Endothelial cell of umbilical vein (primary cell): Measurements from ENCODE around the gene NLRC3. TPM values are rescaled to one million over a fixed set of nuclear protein-coding genes. Genes with fewer than 3 reads are reported as not detected.

Source experiments
- BruUV-seq: library from RNA; stranded (reverse); fragments of 400-500 nt; replicated peaks from 2 replicates; lab custom pipeline; 2021; lab: Mats Ljungman, UMichigan
- CTCF ChIA-PET: fragments of 300-600, 350-600 bp; sonication (Branson Sonifier 250); formaldehyde crosslinking; loops from one replicate; lab custom pipeline; 2021; ENCODE audit warnings: antibody characterized with exemption, inconsistent platforms; lab: Charles Lee
- POLR2A ChIA-PET: fragments of 300-600, 350-600 bp; sonication (Branson Sonifier 250); formaldehyde crosslinking; loops from one replicate; lab custom pipeline; 2021; ENCODE audit warnings: antibody characterized with exemption, inconsistent platforms; lab: Charles Lee
- DNase-seq: peaks from one replicate; pipeline ENCODE4 v3.0.0-alpha.2; 2011; ENCODE audit warnings: low read depth, low spot score
- FAIRE-seq: peaks from 2 replicates; lab custom pipeline; 2011; peaks lifted over from hg19 to GRCh38; lab: Jason Lieb, UNC
- H2AFZ ChIP-seq: 2 replicates; pipeline ENCODE4 v1.6.0; 2012; ENCODE audit warnings: low read depth, low read length, control low read depth, inconsistent platforms
- H3K27ac ChIP-seq: 2 replicates; pipeline ENCODE4 v1.5.1; 2011; ENCODE audit warnings: low read depth, mild to moderate bottlenecking, control low read depth, low read length, moderate library complexity; ENCODE audit not compliant: insufficient read depth
- H3K27me3 ChIP-seq, 2 experiments: 2 replicates each; pipeline versions ENCODE4 v1.6.0 to v1.6.1; 2011; ENCODE audit warnings: low read length in 2 of 2, mixed read lengths in 1 of 2; ENCODE audit not compliant: control insufficient read depth in 2 of 2, insufficient read depth in 2 of 2
- H3K36me3 ChIP-seq, 2 experiments: 2 replicates in 1 of 2; 3 replicates in 1 of 2; pipeline ENCODE4 v1.5.1; 2011; ENCODE audit warnings: low read length in 2 of 2, mild to moderate bottlenecking in 1 of 2, moderate library complexity in 1 of 2; ENCODE audit not compliant: control insufficient read depth in 2 of 2, insufficient read depth in 2 of 2; ENCODE audit errors: extremely low read depth in 1 of 2
- H3K4me1 ChIP-seq: 3 replicates; pipeline ENCODE4 v1.5.1; 2011; ENCODE audit warnings: mild to moderate bottlenecking, low read length; ENCODE audit not compliant: control insufficient read depth, insufficient read depth; ENCODE audit errors: extremely low read depth
- H3K4me2 ChIP-seq: 2 replicates; pipeline ENCODE4 v1.6.1; 2011; ENCODE audit warnings: low read length, control low read depth, mixed read lengths; ENCODE audit not compliant: insufficient read depth
- H3K4me3 ChIP-seq, 3 experiments: fragments of 200-600 bp in 1 of 3; sonication (generic), shearing (Covaris generic) in 1 of 3; replicated peaks in 1 of 3; 2 replicates each; pipeline ENCODE4 v1.5.1; 2011 to 2016; ENCODE audit warnings: control low read depth in 3 of 3, low read length in 3 of 3, mild to moderate bottlenecking in 2 of 3, inconsistent platforms in 1 of 3, low read depth in 1 of 3, moderate library complexity in 1 of 3; ENCODE audit not compliant: insufficient read depth in 1 of 3
- H3K79me2 ChIP-seq: 2 replicates; pipeline ENCODE4 v1.6.0; 2012; ENCODE audit warnings: low read length, inconsistent platforms; ENCODE audit not compliant: control insufficient read depth, insufficient read depth
- H3K9ac ChIP-seq: replicated peaks from 2 replicates; pipeline ENCODE3; 2011; ENCODE audit warnings: low read length, control low read depth; ENCODE audit not compliant: insufficient read depth; ENCODE audit errors: extremely low read depth
- H3K9me1 ChIP-seq: replicated peaks from 3 replicates; pipeline ENCODE4 v1.6.0; 2011; ENCODE audit warnings: mild to moderate bottlenecking, low read length; ENCODE audit not compliant: control insufficient read depth, insufficient read depth; ENCODE audit errors: extremely low read depth
- H3K9me3 ChIP-seq: replicated peaks from 2 replicates; pipeline ENCODE4 v1.5.1; 2012; ENCODE audit warnings: low read length, inconsistent platforms; ENCODE audit not compliant: control insufficient read depth, insufficient read depth
- H4K20me1 ChIP-seq: replicated peaks from 2 replicates; pipeline ENCODE3; 2011; ENCODE audit warnings: mild to moderate bottlenecking, low read length; ENCODE audit not compliant: control insufficient read depth, insufficient read depth; ENCODE audit errors: extremely low read depth
- CTCF ChIP-seq, 2 donors: IDR thresholded peaks; 1 replicate in 1 of 2; 2 replicates in 1 of 2; pipeline ENCODE4 v1.5.1; 2011; ENCODE audit warnings: low read length in 2 of 2, mild to moderate bottlenecking in 2 of 2, moderate library complexity in 2 of 2, control low read depth in 1 of 2, inconsistent platforms in 1 of 2, low read depth in 1 of 2; ENCODE audit not compliant: insufficient read depth in 1 of 2; ENCODE audit errors: extremely low read depth in 1 of 2
- EZH2 ChIP-seq: IDR thresholded peaks from 2 replicates; pipeline ENCODE4 v1.6.1; 2012; ENCODE audit warnings: borderline replicate concordance, low read depth, mild to moderate bottlenecking, moderate library complexity, low read length, inconsistent platforms; ENCODE audit not compliant: severe bottlenecking
- FOS ChIP-seq: IDR thresholded peaks from 2 replicates; pipeline ENCODE4 v1.6.1; 2011; ENCODE audit warnings: mild to moderate bottlenecking, low read length, moderate library complexity, borderline replicate concordance; ENCODE audit not compliant: insufficient read depth
- GATA2 ChIP-seq: IDR thresholded peaks from 2 replicates; pipeline ENCODE4 v1.7.0; 2011; ENCODE audit warnings: low read depth, mild to moderate bottlenecking, moderate library complexity, mixed read lengths, low read length; ENCODE audit not compliant: insufficient read length, insufficient read depth
- JUN ChIP-seq: IDR thresholded peaks from 2 replicates; pipeline ENCODE4 v1.6.1; 2011; ENCODE audit warnings: borderline replicate concordance, low read depth; ENCODE audit not compliant: insufficient read length, insufficient read depth
- MAX ChIP-seq: IDR thresholded peaks from 2 replicates; pipeline ENCODE4 v1.6.1; 2011; ENCODE audit not compliant: insufficient read depth, insufficient read length
- MYC ChIP-seq: IDR thresholded peaks from one replicate; pipeline ENCODE4 v1.6.1; 2011; ENCODE audit warnings: mild to moderate bottlenecking, low read depth, low read length
- POLR2A ChIP-seq: IDR thresholded peaks from 2 replicates; pipeline ENCODE4 v1.6.1; 2012; ENCODE audit warnings: low read depth, mild to moderate bottlenecking, control low read depth, low read length
- POLR2AphosphoS5 ChIP-seq: IDR thresholded peaks from 2 replicates; pipeline ENCODE4 v1.6.1; 2012; ENCODE audit warnings: low read depth, mild to moderate bottlenecking, control low read depth, low read length, moderate library complexity; ENCODE audit not compliant: insufficient read depth
- dilution Hi-C: fragments of 300-500 bp; cut with MboI; formaldehyde crosslinking; loops from one replicate; pipeline ENCODE4 v1.15.0; 2019; ENCODE audit warnings: low sequenced_read_pairs; ENCODE audit not compliant: extremely low pct_ligation_motif_present
- intact Hi-C: fragments of 100-400 bp; cut with micrococcal nuclease; formaldehyde crosslinking; loops from one replicate; pipeline ENCODE4 v1.10.0; 2022
- polyA plus RNA-seq, 4 experiments: library from polyadenylated mRNA; depleted of rRNA in 3 of 4; stranded (reverse) in 3 of 4; unstranded in 1 of 4; fragments of >200 nt; gene quantifications; 2 replicates each; pipeline versions ENCODE4 v1.2.1 to v1.2.3, GENCODE V29; 2011 to 2012; ENCODE audit warnings: missing spikeins in 1 of 4
- total RNA-seq: library from RNA; stranded (reverse); gene quantifications from 2 replicates; pipeline ENCODE4 v1.2.3, GENCODE V29; 2021

The NLRC3 gene
- total and polyA plus RNA-seq, 2 donors (not counting 3 experiments of a cell fraction or from before 2014, with no cell fraction given), result 0.84 to 3.4 TPM

- no peak for DNase-seq
- Histone ChIP-seq H3K4me1 (peaks cover 5% of the 10 kb centered on the region), H4K20me1 (no peaks in the 10 kb centered on the region), H3K27ac (no peak overlapping the region), H3K9me3 (no peaks in the 10 kb centered on the region), H3K36me3 (no peaks in the 10 kb centered on the region), H3K27me3 (no peaks in the 10 kb centered on the region), H3K9me1 (no peaks in the 10 kb centered on the region), H3K79me2 (peaks cover 4% of the 10 kb centered on the region), H2AFZ (no peak overlapping the region), H3K9ac (no peak overlapping the region), H3K4me3 (no peak overlapping the region), H3K4me2 (no peak overlapping the region)
- no peak for TF ChIP-seq FOS
- TF ChIP-seq GATA2, result no peak
- TF ChIP-seq POLR2AphosphoS5, result no peak
- TF ChIP-seq MYC, result no peak
- TF ChIP-seq CTCF (IDR thresholded peaks at IDR 0.05; ENCODE audit: extremely low read depth in 1 of 2, insufficient read depth in 1 of 2, low read depth in 1 of 2, low read length in 2 of 2), result no peak
- no peak for TF ChIP-seq POLR2A
- TF ChIP-seq JUN, result no peak
- TF ChIP-seq MAX, result no peak
- TF ChIP-seq EZH2, result no peak
- BruUV-seq, result no TSS peak
- dilution Hi-C loops (no loop called here), intact Hi-C loops (no loop called here)
- no peak for FAIRE-seq
- POLR2A ChIA-PET, result no interaction called here
- CTCF ChIA-PET, result interaction anchor here (1.0 kb wide), 1 partner anchor 13 kb away, joined by 3 read pairs; no protein-coding TSS in a partner anchor
These were observed 78.2 kb downstream of the NLRC3 start for GRCh38 chr16:3498988-3499387.
